GM04503 (cell line): Measurements from ENCODE around the gene DSTYK.
"Not testable (repeated sequence)": the region's sequence is repeated elsewhere in the genome, so short reads cannot be mapped to it uniquely, and the experiment has no call there.

Experiments used
- DNase-seq: peaks from one replicate; pipeline ENCODE4 v3.0.0-alpha.2; 2012; ENCODE audit warnings: low read depth

DSTYK gene

DNA sequence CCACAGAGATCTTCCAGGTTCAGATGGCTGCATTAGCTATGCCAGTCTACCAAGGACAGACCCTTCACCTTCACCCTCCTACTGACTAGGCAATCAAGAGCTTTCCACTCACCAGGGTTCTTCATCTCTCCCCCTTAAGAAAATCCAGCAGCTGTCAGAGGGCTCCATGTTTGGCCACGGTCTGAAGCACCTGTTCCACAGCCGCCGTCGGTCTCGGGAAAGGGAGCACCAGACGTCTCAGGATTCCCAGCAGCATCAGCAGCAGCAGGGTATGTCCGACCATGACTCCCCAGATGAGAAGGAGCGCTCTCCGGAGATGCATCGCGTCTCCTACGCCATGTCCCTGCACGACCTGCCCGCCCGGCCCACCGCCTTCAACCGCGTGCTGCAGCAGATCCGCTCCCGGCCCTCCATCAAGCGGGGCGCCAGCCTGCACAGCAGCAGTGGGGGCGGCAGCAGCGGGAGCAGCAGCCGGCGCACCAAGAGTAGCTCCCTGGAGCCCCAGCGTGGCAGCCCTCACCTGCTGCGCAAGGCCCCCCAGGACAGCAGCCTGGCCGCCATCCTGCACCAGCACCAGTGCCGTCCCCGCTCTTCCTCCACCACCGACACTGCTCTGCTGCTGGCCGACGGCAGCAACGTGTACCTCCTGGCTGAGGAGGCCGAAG, 30.0 kb upstream of the DSTYK start:
- no peak for DNase-seq

DNA sequence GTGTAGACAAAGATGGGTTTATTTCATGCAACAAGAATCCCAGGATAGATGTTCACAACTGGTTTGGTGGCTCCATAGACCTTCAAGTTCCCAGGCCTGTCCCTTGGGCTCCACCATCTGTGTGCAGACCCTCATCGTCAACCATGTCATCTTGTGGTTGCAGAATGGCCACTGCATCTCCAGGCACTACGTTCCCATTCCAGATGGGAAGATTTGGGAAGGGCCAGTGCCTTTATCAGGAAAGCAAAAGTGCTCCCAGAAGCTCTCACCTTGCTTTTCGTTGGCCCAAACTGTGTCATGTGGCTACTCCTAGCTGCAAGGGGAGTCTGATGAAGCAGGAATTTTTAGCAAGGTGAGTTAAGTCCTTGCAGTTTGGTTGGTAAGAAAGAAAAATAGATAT, 29.1 kb upstream of the DSTYK start:
- DNase-seq, result no peak

DNA sequence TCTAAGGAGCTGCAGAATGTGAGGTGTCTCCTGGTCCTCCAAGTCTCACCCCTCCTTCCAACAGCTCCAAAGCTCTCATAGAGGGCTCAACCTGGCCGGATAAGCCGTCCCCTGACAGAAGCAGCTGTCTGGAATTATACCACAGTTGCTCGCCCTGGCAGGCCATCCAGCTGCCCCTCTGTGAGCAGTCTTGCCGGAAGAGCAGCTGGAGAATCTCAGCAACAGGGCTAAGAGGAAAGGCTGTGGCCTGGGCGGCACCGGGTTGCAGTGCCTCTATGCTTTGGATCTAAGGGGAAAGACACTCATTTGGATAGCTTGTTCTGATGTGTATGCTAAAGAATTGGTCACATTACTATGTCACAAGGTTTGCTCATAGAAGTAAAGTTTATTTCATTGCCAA, 28.6 kb upstream of the DSTYK start:
- no peak for DNase-seq

DNA sequence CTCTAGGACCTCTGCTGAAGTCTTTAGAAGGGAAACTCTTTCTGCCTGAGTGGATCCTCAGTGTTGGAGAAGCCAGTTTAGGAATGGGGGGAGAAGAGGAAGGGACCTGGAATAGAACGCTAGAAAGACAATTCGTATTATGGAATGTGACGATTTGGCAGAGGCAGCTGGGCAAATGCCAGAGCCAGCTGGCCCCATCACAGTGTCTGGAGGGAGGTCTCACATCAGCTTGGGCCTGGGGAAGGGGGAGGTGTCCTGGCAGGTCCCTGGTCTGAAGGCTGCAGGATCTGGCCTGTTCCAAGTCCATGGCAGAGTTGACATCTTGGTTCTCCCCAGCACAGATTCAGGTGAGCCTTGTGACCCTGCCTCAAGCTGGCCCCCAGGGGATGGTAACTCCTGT, 27.6 kb upstream of the DSTYK start:
- no peak for DNase-seq

DNA sequence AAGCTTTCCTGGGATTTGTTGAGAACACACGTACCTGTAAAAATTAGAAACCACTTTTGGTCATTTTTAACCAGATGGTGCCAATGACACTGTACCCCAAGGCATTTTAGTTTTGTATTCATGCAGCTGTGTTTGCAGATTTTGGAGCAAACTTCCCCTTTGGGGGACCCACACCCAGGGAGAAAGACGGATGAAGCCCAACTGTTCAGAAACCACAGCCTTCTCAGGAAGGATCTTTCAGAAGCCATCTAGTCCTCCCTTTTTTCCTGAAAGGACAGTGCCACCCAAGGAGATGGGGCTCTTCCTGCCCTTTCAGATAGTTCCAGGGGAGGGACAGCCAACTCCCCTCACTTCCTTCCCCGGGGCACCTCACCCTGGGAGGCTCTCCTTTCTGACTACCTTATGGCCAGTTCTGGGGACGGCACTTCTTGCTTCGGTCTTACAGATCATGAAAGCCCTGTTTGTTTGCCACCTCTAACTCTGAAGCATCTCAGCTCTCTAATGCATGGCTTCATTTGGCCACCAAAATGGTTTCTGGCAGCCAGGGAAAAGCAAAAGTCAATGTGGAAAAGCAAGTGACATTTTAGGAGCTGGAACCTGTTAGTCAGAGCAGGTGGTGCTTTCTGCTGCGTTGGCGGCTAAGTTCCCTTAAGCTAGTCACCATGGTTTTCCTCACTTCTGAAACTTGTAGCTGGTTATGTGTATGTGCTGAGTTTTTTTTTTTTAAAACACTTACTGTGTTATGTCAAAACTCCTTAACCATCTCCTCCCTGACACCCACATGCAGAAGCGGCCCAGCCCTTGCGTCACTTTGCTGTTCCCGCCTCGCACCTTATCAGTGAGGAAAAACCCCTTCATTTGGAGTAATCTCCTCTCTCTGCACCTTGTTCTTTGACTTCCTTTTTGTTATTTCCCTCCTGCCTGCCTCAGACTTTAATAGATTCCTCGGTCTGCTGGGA, 26.3 kb upstream of the DSTYK start:
- no peak for DNase-seq

DNA sequence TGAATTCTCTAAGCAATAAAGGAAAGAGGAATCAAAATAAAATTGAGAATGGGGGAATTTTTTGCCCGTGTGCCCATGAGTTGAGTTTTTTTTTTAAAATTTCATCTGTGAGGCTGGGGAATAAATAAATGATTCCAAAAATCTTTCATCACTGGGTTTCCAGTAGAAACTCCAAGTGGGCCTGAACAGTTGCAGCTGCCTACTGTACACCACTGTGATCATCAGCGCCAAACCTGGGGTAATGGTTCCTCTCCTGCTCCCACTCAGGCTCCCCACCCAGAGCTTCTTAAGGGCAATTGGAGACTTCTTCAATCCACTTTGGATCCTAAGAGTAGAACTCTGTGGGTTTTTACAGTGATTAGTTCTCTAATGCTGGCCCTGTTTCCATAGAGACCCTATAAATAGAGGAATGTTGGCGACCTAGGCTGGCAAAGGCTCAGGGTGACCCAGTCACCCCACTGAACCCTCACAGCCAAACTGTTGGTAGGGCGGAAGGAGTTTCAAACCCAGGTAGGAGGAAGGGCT, 25.5 kb upstream of the DSTYK start:
- DNase-seq, result no peak

DNA sequence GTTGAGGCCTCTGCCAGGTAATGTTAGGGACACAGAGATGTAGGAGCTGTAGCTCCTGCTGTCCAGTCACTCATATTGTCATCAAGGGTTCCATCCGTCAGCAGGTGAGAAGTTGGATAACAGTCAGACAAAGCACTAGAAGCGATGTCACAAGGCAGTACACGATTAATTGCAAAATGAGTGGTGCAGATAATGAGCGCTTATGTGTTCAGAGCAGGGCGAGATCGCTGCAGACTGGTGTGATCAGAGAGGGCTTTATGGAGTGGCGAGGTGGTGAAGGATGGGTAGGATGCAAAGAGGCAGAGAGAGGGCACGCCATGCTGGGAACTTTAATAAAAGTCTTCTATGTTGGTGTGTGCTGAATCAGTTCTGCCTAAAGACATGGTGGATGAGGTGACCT, 25.0 kb upstream of the DSTYK start:
- DNase-seq, result no peak

DNA sequence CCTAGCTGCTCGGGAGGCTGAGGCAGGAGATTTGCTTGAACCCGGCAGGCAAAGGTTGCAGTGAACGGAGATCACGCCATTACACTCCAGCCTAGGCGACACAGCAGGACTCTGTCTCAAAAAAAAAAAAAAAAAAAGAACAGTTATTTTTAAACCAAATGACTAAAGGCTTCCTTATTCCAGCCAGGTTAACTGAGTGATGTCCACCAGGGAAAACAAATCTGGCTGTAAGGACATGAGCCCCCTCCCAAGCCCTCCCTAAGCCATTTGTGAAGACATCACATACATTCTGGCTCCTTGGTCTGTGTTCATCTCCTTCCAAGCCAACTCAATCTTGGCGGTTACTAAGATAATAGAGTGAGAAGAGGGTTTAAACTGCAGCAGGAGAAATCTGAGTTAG, 24.4 kb upstream of the DSTYK start:
- no peak for DNase-seq

DNA sequence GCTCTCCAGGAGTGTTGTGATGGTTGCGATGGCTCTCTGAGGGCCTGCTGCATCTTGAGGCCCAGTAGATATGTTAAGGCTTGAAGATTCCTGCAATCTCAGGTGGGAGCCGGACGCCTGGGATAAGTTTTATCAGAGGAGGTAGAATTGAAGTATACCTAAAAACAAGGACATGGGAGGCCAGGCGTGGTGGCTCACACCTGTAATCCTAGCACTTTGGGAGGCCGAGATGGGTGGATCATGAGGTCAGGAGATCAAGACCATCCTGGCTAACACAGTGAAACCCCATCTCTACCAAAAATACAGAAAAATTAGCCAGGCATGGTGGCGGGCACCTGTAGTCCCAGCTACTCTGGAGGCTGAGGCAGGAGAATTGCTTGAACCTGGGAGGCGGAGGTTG, 22.5 kb upstream of the DSTYK start:
- DNase-seq, result not testable (repeated sequence)

DNA sequence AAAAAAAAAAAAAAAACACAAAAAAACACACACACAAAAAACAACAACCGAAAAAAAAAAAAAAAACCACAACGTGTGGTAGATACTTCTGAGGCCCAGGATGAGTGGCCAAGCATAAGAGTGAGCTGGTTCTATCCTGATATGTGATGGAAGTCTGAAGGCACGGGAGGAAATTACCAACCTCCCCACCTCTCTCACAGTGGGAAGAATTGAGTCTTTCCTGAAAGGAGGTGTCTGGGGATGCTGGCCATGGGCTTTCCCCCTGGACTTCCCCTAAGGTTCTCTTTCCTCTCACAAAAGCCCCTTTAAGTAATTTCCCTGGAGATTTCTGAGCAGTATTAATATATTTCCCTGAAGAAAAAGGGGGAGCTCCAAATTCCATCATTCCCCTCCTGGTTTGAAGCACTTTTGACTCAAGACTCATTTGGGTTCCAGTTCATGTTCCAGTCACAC, 21.5 kb upstream of the DSTYK start:
- DNase-seq, result no peak

DNA sequence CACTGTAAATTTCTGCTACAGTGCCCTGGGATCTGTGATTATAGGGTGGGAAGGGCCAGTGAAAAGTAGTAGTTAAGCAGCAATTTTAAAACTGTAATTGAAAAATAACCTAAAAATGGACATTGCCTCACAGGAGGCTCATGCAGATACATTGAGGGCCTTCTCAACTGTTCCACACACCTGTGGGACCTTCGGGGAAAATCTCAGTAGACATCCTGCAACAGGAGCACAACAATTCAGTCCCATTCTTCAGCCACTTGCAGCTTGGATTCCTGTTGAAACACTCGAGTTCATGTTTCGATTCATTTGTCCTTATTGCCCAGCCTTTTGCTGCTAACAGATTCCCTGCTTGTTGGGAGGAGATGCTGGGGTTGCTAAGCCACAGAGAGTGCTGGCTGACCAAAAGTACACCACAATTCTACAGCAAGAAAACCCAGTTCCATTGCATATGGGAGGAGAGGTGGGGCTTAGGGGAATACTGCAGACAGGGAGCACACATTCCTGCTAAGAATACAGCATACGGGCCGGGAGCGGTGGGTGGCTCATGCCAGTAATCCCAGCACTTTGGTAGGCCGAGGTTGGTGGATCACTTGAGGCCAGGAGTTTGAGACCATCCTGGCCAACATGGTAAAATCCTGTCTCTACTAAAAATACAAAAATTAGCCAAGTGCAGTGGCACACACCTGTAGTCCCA, 20.8 kb upstream of the DSTYK start:
- no peak for DNase-seq

DNA sequence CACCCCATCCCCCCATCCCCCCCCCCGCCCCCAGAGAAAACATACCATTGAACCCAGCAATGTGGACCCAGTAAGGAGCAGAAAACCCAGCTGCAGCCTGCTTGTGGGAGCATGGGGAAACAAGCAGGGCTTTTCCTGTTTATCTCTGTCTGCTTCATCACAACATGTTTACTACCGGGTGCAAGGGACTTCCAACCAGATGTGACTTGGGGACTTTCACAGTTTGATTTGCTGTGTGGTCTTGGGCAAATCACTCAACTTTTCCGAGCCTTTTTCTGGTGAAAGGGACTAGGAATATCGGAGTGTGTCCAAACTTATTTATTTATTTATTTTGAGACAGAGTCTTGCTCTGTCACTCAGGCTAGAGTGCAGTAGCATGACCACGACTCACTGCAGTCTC, 19.5 kb upstream of the DSTYK start:
- DNase-seq, result no peak

DNA sequence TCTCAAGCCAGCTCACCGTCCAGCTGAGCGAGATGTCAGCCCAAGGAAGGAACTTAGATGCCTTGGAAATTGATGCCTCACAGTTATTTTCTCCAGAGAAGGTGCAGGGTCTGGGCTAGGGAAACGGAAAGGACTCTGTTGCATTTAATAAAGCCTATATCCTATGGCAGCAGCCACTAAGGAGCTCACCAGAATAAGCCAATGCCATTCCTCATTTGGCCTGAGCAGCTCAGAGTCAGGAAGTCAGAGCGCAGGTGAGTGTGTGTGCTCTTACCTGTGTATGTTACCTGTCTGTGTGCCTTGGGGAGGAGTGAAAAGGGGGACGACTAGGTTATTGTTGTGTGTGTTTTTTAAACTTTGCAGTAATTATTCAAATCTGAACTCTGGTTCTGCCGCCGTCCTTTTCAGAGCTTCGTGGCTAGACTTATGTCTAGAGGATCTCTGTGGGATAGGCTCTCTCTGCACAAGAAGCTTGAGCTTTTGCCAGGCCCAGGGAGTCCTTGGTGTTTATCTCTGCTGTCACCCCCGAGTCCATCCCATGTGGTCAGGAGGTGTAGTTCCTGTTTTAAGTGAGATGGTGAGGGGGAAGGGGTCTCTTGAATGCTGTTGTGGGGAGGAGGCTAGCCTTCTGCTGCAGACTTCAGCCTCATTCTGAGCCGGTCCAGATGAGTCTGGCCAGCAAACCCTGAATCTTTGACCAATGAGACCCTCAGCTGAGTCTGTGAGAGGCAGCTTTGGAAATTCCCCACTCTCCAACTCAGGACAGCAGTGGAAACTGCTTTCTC, 18.6 kb upstream of the DSTYK start:
- DNase-seq, result no peak

DNA sequence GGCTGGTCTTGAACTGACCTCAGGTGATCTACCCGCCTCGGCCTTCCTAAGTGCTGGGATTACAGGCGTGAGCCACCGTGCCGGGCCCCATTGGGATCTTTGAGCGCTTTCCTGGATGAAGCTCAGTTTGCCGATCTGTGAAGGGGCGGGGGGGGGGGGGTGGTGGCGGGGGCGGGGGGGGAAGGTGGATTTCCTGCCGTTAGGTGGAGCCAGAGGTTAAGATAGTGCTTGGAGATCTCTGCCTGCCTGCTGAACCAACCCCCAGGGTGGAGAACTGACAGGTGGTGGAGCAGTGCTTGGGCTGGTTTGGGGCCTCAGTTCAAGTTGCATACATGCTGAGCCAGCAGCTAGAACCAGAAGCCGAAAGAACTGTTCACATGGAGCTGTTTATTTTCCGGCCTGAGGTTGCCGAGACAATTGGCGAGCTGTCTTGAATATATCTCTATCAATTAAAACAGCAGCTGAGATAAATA, 17.9 kb upstream of the DSTYK start:
- no peak for DNase-seq

DNA sequence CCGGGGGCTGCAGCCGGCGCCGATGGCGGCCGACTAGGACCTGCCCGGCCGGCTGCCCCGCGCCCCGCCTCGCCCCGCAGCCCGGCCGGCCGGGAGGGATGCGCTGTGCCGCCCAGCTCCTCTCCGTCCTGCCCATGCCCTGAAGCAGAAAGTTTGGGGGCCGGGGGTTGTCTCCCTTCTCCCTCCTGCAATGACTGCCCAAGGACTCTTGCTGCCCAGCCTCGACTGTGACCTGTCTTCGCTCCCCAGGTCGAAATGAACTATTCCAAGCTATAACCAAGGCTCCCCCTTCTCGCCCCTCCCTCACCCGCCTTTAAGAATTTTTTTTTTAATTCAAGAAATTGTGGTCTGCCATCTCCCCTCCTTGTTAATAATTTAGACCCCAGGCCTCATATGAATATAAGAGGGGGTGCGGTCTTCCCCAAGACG, 16.6 kb upstream of the DSTYK start:
- DNase-seq, result no peak

DNA sequence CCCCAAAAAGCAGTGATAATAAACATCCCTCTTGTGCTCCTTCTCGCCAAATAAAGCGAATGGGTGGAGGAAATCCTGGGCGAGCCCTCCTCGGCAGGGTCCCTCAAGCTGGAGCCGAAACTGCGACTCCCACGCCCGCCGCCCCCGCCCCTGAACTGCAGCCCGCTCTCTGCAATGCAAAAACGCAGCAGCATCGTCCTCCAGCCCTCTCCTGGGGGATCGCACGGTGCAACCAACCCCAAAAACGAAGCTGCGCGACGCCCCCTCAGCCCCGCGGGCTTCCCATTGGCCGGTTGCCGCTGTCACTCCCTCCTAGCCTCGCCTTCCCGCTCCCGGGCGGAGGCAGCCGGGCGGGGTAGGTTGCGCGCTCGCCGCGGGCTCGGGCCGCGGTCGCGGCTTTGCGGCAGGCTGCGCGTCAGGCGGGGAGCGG, 16.1 kb upstream of the DSTYK start, which contains the start of gene TMCC2:
Gene TMCC2, plus strand, starts transcription at position 363 of the 430 bp plus-strand sequence. CDS start 619 bp downstream, outside the sequence.
- DNase-seq, result no peak

DNA sequence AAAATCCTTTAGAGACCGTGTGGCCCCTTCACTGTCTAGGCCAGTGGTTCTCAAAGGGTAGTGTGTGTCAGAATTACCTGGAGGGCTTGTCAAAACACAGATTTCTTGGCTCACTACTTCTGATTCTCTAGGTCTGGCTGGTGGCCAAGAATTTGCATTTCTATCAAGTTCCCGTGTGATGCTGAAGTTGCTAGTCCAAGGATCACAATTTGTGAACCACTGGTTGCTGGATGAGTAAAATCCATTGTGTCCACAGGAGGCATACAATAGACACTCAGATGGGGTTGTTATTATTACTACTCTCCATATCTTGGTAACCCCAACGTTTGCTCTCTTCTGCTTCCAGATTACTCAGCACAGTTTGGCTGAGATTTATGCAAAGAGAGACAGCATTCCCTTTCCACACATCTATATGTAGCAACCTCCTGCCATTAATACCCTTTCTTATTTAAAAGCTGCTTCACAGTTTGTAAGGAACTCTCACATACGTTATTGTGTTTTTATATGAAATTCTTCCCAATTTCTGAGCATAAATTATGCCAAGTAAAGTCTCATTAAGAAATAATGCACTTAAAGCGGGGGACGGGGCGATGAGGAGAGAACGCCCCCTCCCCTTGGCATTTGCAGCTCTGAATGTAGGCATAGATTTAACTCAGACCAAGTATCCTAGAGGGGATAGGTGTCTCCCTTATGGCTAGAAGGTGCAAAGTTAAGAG, 15.5 kb upstream of the DSTYK start:
- no peak for DNase-seq

DNA sequence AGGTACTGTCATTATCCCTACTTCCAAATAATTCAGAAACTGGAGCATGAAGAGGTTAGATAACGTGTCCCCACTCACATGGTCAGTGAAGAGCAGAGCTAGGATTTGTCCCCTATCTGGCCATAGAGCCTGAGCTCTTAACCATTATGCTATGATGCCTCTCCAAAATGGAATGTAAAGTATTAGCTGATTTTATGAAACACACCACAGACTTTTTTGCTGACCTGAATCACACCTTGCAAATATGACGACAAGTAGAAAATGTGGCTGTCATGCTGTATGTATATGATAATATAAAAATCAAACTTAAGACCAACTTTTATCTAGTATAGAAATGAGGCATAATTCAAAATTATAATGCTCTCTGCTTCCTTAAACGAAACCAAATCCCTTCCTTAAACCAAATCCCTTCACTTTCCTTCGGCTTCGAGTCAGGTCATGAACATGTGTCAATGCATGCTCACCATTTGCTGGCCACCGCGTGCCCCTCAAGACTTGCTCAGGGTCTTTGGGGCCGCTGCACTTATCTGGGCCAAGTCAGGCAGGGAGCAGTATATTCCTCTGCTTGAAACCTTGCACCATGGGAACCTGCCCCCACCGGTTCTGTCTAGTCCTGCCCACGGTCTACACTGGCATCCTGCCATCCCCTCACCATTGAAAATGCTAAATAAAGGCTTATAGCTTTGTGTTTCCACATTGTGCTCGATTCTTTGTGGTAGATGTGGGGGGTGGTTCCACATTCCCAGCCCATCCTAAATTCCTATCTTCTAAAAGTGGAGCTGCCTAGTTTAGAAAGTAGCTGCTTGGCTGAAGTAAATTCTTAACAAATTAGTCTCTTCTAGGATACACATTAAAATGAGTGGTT, 14.6 kb upstream of the DSTYK start:
- peak; percentile 56 for DNase-seq

DNA sequence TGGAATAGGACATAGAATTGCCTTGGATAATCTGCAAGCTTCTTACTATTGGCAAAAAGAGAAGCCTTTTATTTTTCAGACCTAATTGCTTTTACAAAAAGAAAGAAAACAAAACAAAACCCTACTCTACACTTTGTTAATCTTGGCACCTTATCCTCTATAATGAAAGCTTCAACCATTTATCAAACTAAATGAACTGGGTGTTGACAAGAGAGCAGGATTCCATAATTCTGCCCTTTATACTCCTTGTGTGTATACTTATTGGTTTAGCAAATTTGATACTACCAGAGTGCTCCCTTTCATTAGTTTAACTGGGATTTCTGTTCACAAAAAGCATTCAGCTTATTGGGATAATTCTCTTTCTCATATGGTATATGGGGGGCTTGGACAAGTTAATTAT, 13.2 kb upstream of the DSTYK start:
- no peak for DNase-seq

DNA sequence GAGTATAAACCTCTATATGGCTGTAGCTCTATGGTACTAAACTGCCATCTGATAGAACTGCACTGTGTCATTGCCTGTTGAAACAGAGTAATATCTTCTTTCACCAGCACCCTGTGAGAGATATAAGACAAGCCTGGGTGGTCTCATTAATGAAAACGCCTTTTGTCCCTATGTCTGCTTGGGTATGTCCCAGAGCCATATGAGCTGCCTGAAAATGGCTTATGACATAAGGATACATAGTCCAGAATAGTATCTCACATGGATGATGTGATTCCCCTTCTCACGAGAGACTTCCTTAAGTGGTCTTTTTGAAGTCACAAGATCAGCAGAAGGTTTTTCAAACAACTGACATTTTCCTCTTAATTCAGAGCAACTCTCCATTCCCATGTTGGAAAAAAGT, 8.9 kb upstream of the DSTYK start:
- DNase-seq, result no peak
